T-helper 1 cell (primary cell): Measurements from ENCODE around the gene KRTAP29-1.

Experiments used
- DNase-seq, 5 donors: peaks; one replicate each; pipeline ENCODE4 v3.0.0-alpha.2; 2012 to 2020

Gene KRTAP29-1

DNA sequence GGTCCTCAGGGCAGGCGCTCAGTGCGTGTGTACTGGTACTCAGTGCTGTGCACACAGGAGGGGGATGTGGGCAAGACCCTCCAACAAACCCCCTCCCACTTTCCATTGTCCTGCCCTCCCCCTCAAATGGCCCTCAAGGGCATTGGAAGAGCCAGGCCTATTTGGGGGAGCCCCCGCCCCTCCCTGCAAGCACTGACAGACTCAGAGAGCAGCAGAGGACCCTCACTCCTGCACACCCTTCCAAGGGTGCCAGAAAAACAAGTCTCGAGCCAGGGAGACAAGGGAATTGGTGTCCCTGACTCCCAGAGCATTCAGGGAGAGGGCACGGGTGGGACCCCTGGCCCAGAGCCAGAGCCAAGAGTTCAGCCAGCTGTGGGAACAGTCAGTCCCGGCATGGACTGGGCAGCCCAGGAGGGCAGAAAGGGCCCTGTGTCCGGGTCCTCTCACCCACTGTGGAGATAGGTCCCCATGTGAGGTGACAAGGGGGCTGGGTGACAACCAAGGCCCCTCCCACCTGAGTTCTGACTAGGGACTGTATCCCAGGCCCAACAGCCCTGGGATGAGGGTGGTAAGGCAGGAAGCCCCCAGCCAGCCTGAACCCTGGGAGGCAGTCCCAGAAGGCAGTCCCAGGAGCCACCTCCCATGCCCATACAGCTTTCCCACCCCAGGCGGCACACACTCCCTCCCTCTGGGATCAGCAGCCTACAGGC lies 24.9 kb upstream of the KRTAP29-1 start:
- no peak for DNase-seq

- DNase-seq: peak in 1 of 5 donors; percentile 24
Observed at GRCh38 chr17:41326173-41327145, 23.8 kb upstream of the KRTAP29-1 start.

GRCh38 chr17:41325611-41326010 lies 23.0 kb upstream of the KRTAP29-1 start:
- no peak for DNase-seq

GRCh38 chr17:41325126-41325525 lies 22.5 kb upstream of the KRTAP29-1 start:
- no peak for DNase-seq

DNA sequence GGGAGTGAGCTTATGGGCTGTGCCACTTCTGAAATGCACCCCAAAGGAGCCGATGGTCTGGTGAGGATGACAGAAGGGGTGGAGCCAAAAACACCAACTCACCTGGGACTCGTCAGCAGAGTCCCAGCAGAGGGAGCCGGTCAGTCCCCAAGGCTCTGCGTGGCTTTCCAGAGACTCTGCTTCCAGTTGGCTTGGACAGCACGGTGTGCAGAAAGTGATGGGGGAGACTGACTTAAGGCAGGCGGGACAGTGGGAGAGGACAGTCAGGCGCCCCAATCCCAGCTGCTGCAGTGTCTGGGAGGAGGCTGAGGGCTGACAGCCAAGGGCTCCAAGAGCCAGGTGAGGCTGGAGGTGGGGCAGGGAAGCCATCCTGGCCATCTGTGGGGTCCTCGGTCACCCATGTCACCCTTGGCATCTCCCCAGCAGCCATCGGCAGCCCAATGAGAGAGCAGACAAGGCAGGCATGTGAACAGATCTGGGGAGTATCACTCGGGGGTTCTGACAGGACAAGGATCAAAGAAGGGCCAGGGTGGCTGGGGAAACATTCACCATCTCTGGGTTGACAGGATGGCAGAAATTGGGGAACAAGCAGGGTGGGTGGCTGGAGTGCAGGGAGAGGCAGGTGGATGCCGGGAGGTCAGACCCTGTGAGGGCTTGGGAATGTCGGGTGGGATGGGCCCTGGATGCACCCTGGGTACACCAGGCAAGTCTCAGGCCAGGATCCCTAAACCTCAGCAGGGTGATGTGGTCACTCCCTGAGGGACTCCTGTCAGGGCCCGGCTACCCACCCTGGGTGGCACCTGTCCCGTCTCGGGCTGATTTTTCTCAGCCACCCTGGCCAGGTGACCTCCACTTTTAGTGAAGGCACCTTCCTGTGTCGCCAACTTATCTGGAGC lies 21.8 kb upstream of the KRTAP29-1 start:
- DNase-seq: no peak

GRCh38 chr17:41322903-41323895 lies 20.5 kb upstream of the KRTAP29-1 start:
- no peak for DNase-seq

DNA sequence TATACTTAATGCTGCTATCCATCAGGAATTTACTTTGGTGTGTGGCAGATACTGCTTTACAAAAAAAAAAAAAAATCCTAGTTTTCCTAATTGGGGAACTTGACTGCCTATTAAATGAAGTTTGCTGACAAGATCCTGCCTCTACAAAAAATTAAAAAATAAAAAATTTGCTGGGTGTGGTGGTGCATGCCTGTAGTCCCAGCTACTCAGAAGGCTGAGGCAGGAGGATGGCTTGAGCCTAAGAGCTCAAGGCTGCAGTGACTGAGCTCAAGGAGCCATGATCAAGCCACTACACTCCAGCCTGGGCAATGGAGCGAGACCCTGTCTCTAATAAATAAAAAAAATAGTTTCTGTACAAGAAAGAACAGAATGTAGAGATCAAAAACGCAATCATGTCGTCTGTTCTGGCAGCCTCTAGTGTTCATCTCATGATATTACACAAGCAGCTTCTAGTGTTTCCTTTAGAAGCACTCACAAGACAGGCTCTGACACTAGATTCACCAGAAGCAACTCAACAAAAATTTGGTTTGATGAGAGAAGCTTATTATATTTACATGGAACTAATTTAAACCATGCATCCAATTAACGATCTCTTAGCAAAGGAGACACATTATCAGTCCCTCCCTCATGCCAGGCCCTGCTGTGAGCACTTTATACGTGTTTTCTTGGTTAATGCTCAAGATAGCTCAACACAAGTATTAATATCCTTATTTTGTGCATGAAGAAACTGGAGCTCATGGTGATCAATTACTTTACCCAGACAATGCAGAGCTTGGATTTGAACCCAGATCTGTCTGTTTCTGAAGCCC lies 19.6 kb upstream of the KRTAP29-1 start:
- peak in 1 of 5 donors; percentile 54 for DNase-seq

- no peak for DNase-seq
Observed at GRCh38 chr17:41318231-41318630, 15.6 kb upstream of the KRTAP29-1 start.

DNA sequence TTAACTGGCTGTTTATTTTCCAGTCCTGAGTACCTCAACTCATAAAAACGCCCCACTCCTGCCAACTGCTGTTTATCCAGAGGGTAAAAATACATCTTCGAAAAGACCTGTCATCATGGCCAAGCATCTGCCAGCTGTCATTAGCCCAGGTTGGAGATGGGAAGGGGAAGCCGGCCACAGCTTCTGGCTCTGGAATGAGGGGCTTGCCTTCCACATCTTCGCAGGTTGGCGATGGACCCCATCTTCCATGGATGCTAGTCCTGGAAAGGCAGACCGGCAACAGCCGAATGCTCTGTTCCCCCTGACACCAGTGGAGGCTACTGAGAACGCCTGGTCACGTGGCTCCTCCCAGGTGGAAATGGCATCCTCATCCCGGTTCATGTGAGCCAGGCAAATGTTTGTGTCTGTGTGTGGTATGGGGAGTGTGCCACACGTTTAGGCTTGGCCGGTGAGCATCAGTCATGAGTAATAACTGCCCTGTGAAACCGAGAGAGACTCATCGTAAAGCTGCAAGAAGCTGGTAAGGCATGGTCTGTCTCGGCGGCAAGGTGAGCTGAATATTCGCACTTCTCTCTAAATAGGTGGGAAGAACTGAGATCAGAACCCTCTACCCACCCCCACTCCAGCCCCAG lies 13.3 kb upstream of the KRTAP29-1 start:
- DNase-seq: no peak

DNA sequence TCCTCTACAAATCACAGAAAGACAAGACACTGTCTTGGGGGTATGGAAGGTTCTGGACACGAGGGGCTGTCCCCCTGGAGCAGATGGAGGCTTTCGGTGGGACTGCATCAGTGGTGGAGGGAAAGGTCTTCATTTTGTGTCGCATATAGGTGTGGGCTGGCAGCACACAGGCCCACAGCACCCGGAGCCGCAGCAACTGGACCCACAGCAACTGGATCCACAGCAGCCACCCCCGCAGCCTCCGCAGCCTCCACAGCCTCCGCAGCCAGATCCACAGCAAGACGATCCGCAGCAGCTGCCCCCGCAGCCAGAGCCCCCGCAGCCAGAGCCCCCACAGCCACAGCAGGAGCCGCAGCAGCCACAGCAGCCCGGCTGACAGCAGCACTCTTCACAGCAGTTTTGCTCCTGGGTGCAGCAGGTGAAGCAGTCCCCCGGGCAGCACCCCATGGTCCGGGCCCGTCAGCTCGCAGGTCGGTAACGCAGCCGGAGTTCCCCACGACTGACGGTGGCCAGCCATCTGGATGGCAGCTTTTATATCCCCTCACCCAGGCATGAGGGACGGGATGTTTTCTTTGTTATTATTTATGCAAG lies 12.6 kb upstream of the KRTAP29-1 start, which contains the start of gene KRTAP17-1:
Gene KRTAP17-1 (minus strand): TSS at position 507 of the 591 bp plus-strand sequence. CDS start 60 bp downstream, at position 447.
- no peak for DNase-seq

DNA sequence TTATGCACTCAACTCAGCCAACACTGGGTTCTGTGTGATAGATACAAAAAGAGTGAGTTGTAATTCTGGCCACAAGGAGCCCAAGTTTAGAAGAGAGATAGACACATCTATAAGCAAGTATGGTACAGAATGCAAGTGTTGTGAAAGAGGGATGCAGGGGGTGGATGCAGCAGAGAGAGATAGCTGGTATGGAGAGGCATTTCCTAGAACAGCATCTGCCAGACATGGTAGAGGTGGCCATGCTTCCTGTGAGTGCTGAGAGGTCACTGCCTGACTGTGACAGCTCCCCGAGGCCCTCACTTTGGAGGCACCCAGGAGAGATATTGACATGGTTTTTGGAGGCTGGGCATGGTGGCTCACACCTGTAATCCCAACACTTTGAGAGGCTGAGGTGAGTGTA lies 8.5 kb upstream of the KRTAP29-1 start:
- DNase-seq: peak in 1 of 5 donors; percentile 66

DNA sequence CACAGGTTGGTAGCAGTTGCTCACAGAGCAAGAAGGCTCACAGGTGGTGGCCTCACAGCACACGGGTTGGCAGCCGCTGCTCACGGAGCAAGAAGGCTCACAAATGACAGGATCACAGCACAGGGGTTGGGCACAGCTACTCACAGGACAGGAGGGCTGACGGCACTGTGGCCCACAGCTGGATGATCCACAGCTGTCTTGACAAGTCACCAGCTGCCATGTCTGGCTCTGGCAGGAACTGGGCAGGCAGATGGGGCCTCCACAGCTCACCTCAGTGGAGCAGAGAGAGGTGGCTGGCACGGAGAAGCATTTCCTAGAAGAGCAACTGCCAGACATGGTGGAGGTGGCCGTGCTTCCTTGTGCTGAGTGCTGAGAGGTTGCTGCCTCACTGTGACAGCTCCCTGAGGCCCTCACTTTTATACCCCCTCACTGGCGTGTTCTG lies 6.3 kb upstream of the KRTAP29-1 start, which contains the start of gene KRTAP16-1:
Gene KRTAP16-1 (minus strand): TSS at position 392 of the 442 bp plus-strand sequence. CDS start 56 bp downstream, at position 336.
- peak in 3 of 5 donors; percentile 28 to 89 (median 45) for DNase-seq

- DNase-seq: peak; percentile 65 to 99 (median 76)
Observed at GRCh38 chr17:41308251-41308917, 5.7 kb upstream of the KRTAP29-1 start.

DNA sequence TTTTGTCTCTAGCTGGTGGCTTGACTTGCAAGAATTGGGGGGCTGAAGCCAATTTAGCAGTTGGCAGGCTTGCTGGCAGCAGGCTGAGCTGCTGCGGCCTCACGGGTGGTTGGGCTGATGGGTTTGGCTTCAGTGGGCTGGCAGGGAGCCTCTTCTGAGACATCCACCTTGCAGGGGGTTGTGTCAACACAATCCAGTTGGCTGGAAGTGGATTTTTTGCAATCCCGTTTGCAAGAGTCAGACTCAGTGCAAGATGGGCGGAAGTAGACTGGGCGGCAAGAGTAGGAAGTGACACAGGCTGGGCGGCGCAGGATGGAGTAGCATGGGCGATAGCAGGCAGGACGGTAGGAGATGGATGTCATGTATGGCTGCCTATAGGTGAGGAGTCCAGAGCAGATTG lies 5.0 kb upstream of the KRTAP29-1 start:
- no peak for DNase-seq

- no peak for DNase-seq
Observed at GRCh38 chr17:41304091-41304490, 1.4 kb upstream of the KRTAP29-1 start.

- no peak for DNase-seq
Observed at GRCh38 chr17:41302981-41303380, 330 bp upstream of the KRTAP29-1 start.

GRCh38 chr17:41301204-41301790 lies 1.4 kb downstream of the KRTAP29-1 start:
- no peak for DNase-seq
